NCI-H1436 (cell line): ENCODE measurements around the gene ZNF598.

ENCODE experiments used
- DNase-seq: peaks from one replicate; lab custom pipeline; 2025; lab: John Stamatoyannopoulos, UW

ZNF598 gene

GRCh38 chr16:2006317-2006716, 3.3 kb downstream of the ZNF598 start:
- DNase-seq: no peak

- no peak for DNase-seq
Observed at GRCh38 chr16:2005646-2006045, 4.0 kb downstream of the ZNF598 start.

- DNase-seq: peak; percentile 43
Observed at GRCh38 chr16:2004795-2005517, 4.7 kb downstream of the ZNF598 start.

GRCh38 chr16:2003827-2004641, 5.6 kb downstream of the ZNF598 start:
- DNase-seq: peak; percentile 91

- DNase-seq: no peak
Observed at GRCh38 chr16:2003231-2003826, 6.3 kb downstream of the ZNF598 start.

- DNase-seq: no peak
Observed at GRCh38 chr16:2002406-2003230, 7.0 kb downstream of the ZNF598 start.

GRCh38 chr16:2001456-2002355, 7.9 kb downstream of the ZNF598 start:
- DNase-seq: no peak

GRCh38 chr16:2001035-2001434, 8.6 kb downstream of the ZNF598 start:
- no peak for DNase-seq

GRCh38 chr16:1999866-2000514, 9.6 kb downstream of the ZNF598 start:
- no peak for DNase-seq

- no peak for DNase-seq
Observed at GRCh38 chr16:1998852-1999801, 10.5 kb downstream of the ZNF598 start.

- no peak for DNase-seq
Observed at GRCh38 chr16:1998360-1998835, 11.2 kb downstream of the ZNF598 start.

GRCh38 chr16:1997494-1998359, 11.9 kb downstream of the ZNF598 start:
- no peak for DNase-seq

GRCh38 chr16:1993731-1994131, 15.9 kb downstream of the ZNF598 start:
- DNase-seq: no peak

- no peak for DNase-seq
Observed at GRCh38 chr16:1992704-1993317, 16.8 kb downstream of the ZNF598 start.

- DNase-seq: no peak
Observed at GRCh38 chr16:1991948-1992703, 17.5 kb downstream of the ZNF598 start.

GRCh38 chr16:1991588-1991947, 18.1 kb downstream of the ZNF598 start:
- no peak for DNase-seq

GRCh38 chr16:1991135-1991551, 18.5 kb downstream of the ZNF598 start:
- DNase-seq: no peak
